Esophagus squamous epithelium (tissue), 4 donors: Measurements from ENCODE around the gene FAAH2.

Experiments
- CTCF ChIP-seq, 6 experiments: fragments of 450-650 bp in 4 of 6; fragments of 200-600 bp in 2 of 6; sonication (generic) in 2 of 6; IDR thresholded peaks; one replicate each; pipeline ENCODE4 v1.5.1; 2016 to 2019; ENCODE audit warnings: antibody characterized with exemption in 6 of 6, mild to moderate bottlenecking in 4 of 6, moderate library complexity in 4 of 6
- POLR2A ChIP-seq, 4 donors: fragments of 450-650 bp; IDR thresholded peaks; one replicate each; pipeline ENCODE4 v1.6.1; 2017; ENCODE audit warnings: antibody characterized with exemption in 4 of 4, mild to moderate bottlenecking in 4 of 4, moderate library complexity in 3 of 4

GRCh38 chrX:57289089-57289488, 2.6 kb downstream of the FAAH2 start:
- TF ChIP-seq CTCF (IDR thresholded peaks at IDR 0.05), result no peak
- TF ChIP-seq POLR2A (IDR thresholded peaks at IDR 0.05), result no peak
